Mucosa of descending colon (tissue), 3 donors: ENCODE results near the gene MMADHC. TPM values are rescaled to one million over a fixed set of nuclear protein-coding genes. Genes with fewer than 3 reads are reported as not detected.

Source experiments
- ATAC-seq: fragments of 200-7000 bp; cut with Tn5 transposase; one replicate; pipeline ENCODE4 v1.9.1; 2020; ENCODE audit warnings: mild to moderate bottlenecking, moderate library complexity
- DNase-seq, 3 donors: peaks; one replicate each; pipeline ENCODE4 v3.0.0-alpha.2; 2020
- H3K36me3 ChIP-seq: fragments of 200-600 bp; one replicate; pipeline ENCODE4 v1.8.0; 2021; ENCODE audit warnings: low read depth, mild to moderate bottlenecking
- H3K4me1 ChIP-seq: fragments of 200-600 bp; one replicate; pipeline ENCODE4 v1.8.0; 2021; ENCODE audit warnings: low read depth, mild to moderate bottlenecking
- H3K4me3 ChIP-seq: fragments of 200-600 bp; one replicate; pipeline ENCODE4 v1.8.0; 2021; ENCODE audit warnings: mild to moderate bottlenecking
- H3K9me3 ChIP-seq: fragments of 200-600 bp; one replicate; pipeline ENCODE4 v1.8.0; 2021; ENCODE audit warnings: mild to moderate bottlenecking
- intact Hi-C, 2 donors: fragments of 100-400 bp; cut with DNase I in 1 of 2; cut with micrococcal nuclease in 1 of 2; formaldehyde crosslinking; loops; one replicate each; pipeline versions ENCODE4 v1.11.0 to v1.11.1; 2022; cut with DNase I, micrococcal nuclease
- total RNA-seq, 3 donors: library from RNA; stranded (reverse); fragmentation: NEBNext Ultra II Directional in 2 of 3; extraction: Animal tissue kit (Norgen Biotek cat#: 25700) in 2 of 3; gene quantifications; one replicate each; pipeline versions ENCODE4 v1.2.1 to v1.2.4, GENCODE V29; 2021 to 2023
- TF ChIP-seq, protein P1 (sequence below): fragments of 200-600 bp; IDR thresholded peaks from one replicate; pipeline ENCODE4 v1.8.0; 2022; ENCODE audit warnings: antibody characterized with exemption, mild to moderate bottlenecking
- donor health status: DM: no; HTN: no; CAD: no; lungs with moderate emphysema.
- donor health status: DM: no; HTN: no; CAD: no.
- donor health status: DM: no; HTN: yes; CAD: no.

Gene MMADHC
- total RNA-seq, 3 donors from 2014 or later = 84.7 to 99.0 (median 88.2) TPM

DNA sequence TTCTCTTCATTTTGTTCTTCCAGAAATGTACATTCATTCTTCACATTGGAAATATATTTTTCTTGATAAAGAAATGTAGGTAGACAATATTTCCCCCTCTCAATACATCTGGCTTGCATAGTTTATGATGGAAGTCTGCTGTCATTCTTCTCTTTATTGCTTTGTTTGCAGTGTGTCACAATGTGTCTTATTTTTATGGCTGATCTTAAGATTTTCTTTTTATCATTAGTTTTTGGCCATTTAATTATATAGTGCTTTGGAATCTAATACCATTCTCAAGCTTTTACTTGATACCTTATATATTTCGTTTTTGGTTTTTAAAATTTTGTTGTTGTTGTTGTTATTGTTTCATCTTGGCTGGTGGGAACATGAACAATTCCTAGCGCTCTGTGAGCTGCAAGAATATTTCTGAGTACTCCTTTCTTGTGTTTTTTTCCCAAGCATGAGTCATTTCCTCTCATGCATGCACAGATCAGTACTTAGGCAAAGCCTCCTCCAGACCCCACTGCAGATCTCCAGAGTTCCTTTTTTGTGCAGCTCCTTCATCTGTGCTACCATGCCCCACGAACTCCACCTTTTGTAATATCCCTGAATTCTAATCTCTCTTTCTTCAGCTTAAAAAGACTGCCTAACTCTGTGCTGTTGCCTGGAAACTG, 13.7 kb upstream of the MMADHC start:
- H3K4me3 ChIP-seq = no peak overlapping the region
- TF ChIP-seq, protein P1, sequence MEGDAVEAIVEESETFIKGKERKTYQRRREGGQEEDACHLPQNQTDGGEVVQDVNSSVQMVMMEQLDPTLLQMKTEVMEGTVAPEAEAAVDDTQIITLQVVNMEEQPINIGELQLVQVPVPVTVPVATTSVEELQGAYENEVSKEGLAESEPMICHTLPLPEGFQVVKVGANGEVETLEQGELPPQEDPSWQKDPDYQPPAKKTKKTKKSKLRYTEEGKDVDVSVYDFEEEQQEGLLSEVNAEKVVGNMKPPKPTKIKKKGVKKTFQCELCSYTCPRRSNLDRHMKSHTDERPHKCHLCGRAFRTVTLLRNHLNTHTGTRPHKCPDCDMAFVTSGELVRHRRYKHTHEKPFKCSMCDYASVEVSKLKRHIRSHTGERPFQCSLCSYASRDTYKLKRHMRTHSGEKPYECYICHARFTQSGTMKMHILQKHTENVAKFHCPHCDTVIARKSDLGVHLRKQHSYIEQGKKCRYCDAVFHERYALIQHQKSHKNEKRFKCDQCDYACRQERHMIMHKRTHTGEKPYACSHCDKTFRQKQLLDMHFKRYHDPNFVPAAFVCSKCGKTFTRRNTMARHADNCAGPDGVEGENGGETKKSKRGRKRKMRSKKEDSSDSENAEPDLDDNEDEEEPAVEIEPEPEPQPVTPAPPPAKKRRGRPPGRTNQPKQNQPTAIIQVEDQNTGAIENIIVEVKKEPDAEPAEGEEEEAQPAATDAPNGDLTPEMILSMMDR = no peak
- no peaks in the 10 kb centered on the region for H3K4me1 ChIP-seq
- no peaks in the 10 kb centered on the region for H3K36me3 ChIP-seq
- intact Hi-C loops = no loop called here
- peaks cover 5% of the 10 kb centered on the region for H3K9me3 ChIP-seq
- ATAC-seq (no peak), DNase-seq (no peak)

DNA sequence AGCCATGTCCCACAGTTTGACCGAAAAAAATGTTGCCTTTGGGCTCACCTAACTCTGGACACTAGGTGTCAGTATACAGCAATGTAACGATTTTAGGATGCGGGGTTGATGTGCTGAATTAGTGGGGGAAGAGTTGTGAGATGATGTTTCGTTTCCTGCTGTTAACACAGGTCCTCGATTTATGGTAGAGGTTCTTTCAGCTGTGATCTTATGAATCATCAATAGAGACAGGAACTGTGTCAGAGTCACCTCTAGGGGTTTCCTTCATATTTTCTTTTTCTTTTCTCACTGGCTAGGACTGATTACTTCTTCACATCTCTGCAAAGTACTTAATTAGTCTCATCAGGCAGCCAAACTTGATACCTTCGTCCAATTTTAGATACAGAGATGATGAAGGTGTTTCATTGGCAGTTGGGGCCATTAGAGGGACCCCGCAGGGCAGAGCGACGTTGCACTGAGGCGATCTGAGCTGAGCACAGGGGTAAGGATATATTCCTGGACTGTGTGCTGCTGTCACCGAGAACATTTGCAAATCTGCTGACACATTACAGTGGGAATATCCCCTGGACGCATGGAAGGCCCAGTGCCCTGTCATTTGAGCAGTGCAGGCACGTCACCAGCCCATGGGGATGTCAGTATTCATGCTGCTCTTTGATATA, 10.2 kb upstream of the MMADHC start:
- ATAC-seq (peak; percentile 90), DNase-seq (peak in 1 of 3 donors; percentile 57)
- intact Hi-C loops = loop anchor here (10.0 kb wide), 3 partner anchors 887 to 1637 kb away; partner anchors contain the start of gene RND3 (in 1 of the 2)
- no peak overlapping the region for H3K4me3 ChIP-seq
- H3K36me3 ChIP-seq = no peaks in the 10 kb centered on the region
- no peaks in the 10 kb centered on the region for H3K4me1 ChIP-seq
- H3K9me3 ChIP-seq = peaks cover 5% of the 10 kb centered on the region
- TF ChIP-seq, protein P1 = peak; percentile 59

DNA sequence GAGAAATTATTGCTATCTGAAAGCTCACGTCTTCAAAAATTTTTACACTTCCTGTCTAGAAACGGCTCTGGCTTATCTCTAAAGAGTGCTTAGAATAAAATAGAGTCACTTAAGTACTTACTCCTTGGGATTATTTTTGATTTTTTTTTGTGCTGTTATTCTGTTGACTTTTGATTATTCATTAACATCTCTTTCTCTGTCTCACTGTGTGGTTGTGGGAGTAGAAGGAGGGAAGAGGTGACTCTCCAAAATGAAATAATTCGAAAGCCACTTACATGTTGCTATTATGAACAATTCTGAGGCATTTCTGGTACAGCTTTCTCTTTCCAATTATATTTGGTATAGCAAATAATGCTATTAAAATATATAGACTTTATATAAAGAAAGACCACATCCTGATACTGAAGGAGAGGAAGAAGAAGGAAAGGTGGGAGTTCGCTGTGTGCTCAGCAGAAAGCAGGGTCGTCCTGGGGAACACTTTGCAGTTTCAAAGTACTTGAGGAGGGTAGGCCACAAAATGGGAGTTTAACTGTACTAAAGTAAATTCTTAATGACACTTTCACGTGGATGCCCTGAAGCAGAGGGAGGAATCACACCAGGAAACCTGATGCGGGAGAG, 9.6 kb upstream of the MMADHC start:
- peaks cover 5% of the 10 kb centered on the region for H3K9me3 ChIP-seq
- H3K4me3 ChIP-seq = no peak overlapping the region
- H3K4me1 ChIP-seq = no peaks in the 10 kb centered on the region
- intact Hi-C loops = loop anchor here (10.0 kb wide), 3 partner anchors 888 to 1638 kb away; partner anchors contain the start of gene RND3 (in 1 of the 2)
- DNase-seq (no peak), ATAC-seq (no peak)
- TF ChIP-seq, protein P1 = no peak
- no peaks in the 10 kb centered on the region for H3K36me3 ChIP-seq

DNA sequence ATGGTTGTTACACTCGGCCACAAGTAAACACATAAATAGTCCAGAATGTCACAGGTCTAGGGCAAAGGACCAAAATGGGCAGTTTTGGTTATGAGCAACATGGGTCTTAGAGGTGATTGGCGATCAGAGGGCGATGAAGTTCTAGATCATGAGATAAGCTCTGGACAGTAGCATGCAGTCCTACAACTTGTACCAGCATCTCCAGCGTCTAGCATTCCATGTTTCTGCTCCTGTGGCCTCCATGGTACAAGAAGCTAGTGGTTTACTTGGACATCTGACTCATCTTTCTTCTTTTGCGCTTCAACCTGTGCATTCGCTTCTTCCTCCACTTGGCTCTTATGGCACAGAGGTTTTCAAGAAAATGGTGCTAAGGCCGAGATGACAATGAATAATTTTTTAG, 8.9 kb upstream of the MMADHC start:
- TF ChIP-seq, protein P1 = no peak
- ATAC-seq (no peak), DNase-seq (no peak)
- Histone ChIP-seq H3K9me3 (peaks cover 5% of the 10 kb centered on the region), H3K4me1 (no peaks in the 10 kb centered on the region), H3K4me3 (no peak overlapping the region), H3K36me3 (no peaks in the 10 kb centered on the region)
- intact Hi-C loops = loop anchor here (10.0 kb wide), 3 partner anchors 888 to 1638 kb away; partner anchors contain the start of gene RND3 (in 1 of the 2)

DNA sequence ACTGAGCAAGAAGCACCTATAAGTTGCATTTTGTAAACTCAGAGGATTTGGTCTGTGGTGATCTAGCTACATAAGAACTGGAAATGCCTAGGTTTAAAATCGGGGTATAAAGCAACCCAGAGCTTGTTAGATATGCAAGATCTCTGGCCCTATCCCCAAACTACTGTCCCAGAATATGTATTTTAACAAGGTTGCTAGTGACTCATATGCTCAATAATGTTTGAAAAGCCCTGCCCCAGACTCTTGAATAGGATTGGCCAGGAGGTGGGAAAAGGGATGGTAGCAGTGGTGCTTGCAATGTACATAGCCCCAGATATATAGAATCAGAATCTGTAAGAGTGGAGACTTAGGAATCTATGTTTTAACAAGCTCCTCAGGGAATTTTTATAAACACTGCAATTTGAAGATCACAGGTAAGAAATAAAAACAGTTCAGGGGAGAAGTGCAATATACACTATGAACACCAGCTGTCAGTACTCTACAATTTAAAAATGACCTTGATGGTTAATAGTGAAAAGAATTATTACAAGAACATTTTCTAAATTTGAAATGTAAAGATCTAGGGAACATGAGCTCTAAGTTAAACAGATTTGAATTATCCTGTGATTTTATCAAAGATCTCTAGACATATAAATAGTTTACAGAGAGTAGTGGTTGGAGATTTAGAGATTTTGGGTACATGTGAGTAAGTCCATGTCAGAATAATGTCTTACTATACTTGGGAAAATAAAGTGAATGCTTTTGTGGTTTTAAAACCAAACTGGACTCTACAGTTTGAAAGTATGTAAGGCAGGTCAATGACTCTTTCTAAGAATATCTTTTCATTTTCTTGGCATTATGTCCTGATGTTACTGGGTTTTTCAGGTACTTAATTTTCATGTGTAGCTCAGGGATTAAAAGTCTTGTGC, 7.7 kb upstream of the MMADHC start:
- ATAC-seq = no peak
- TF ChIP-seq, protein P1 = no peak

More for the DNA sequence above, 7.7 kb upstream of the MMADHC start:
- no peak overlapping the region for H3K4me3 ChIP-seq
- no peaks in the 10 kb centered on the region for H3K36me3 ChIP-seq
- no peak for DNase-seq
- intact Hi-C loops = loop anchor here (10.0 kb wide), 3 partner anchors 889 to 1639 kb away; partner anchors contain the start of gene RND3 (in 1 of the 2)
- no peaks in the 10 kb centered on the region for H3K4me1 ChIP-seq
- no peaks in the 10 kb centered on the region for H3K9me3 ChIP-seq
